Stimulated activated CD4-positive, alpha-beta T cell treated with anti-CD3 and anti-CD28 coated beads, TNF-alpha, amount 100 ng/mL, for 1 hour (primary cell): ENCODE results near the gene KIAA1191.
"Not testable (repeated sequence)": the region's sequence is repeated elsewhere in the genome, so short reads cannot be mapped to it uniquely, and the experiment has no call there.

ENCODE experiments used
- DNase-seq, 3 donors: peaks; one replicate each; pipeline ENCODE4 v3.0.0-alpha.2; 2020; ENCODE audit warnings: low read depth in 3 of 3, low spot score in 1 of 3

KIAA1191 gene

DNA sequence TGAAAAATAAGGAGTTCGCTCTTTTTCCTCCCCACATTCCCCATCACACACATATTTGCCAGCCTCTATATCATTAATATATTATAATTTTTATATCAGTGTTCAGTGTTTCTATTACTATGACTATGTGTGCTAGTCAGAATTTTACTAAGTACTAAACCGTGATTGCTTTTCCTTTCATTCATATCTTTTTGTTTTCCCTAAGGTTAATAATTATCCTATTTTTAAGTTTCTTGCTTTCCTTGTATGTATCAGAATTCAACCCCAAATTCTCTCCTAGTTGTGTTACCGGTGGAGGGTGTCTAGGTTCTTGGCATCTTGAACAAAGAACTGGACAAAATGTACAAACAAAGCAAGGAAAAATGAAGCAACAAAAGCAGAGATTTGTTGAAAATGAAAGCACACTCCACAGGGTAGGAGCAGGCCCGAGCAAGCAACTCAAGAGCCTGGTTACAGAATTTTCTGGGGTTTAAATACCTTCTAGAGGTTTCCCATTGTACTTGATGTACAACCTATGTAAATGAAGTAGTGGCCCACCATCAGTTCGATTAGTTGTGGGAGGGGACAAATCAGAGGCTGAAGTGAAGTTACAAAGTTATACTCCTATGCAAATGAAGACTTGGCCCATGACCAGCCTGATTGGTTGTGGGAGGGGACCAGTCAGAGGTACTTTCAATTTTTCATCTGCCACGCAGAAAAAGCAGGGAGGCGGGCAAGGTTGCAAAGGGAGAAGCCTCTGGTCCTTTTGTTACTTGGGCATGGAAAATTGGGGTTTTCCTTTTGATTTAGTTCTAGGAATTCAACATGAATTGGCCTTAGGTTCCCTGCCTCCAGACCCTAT is 43.8 kb downstream of the KIAA1191 start:
- no peak for DNase-seq

DNA sequence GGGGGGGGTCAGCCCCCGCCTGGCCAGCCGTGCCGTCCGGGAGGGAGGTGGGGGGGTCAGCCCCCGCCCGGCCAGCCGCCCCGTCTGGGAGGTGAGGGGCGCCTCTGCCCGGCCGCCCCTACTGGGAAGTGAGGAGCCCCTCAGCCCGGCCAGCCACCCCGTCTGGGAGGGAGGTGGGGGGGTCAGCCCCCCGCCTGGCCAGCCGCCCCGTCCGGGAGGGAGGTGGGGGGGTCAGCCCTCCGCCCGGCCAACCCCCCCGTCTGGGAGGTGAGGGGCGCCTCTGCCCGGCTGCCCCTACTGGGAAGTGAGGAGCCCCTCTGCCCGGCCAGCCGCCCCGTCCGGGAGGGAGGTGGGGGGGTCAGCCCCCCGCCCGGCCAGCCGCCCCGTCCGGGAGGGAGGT is 56.2 kb downstream of the KIAA1191 start:
- not testable (repeated sequence) for DNase-seq
